K562 (cell line): Measurements from ENCODE around the gene SLC2A10.

Experiments used
- EP400 ChIP-seq: fragments of 450-650 bp; IDR thresholded peaks from 2 replicates; pipeline ENCODE4 v1.6.1; 2017; ENCODE audit warnings: antibody characterized with exemption, mild to moderate bottlenecking, moderate library complexity
- POLR2AphosphoS5 ChIP-seq: IDR thresholded peaks from 2 replicates; pipeline ENCODE4 v1.6.1; 2011; ENCODE audit warnings: mild to moderate bottlenecking, low read depth, low read length, moderate library complexity; ENCODE audit not compliant: control insufficient read depth, insufficient read depth
- U2AF2 ChIP-seq: fragments of 200-400 bp; formaldehyde crosslinking; optimal IDR thresholded peaks from 2 replicates; pipeline ENCODE3; 2017; ENCODE audit warnings: low read depth, mild to moderate bottlenecking, low read length
- ZEB2 ChIP-seq: fragments of 450-650 bp; IDR thresholded peaks from 2 replicates; pipeline ENCODE4 v1.6.1; 2016
- ZNF3 ChIP-seq: fragments of 250-450 bp; sonication (Bioruptor Pico); IDR thresholded peaks from 2 replicates; pipeline ENCODE4 v1.5.0; 2021; ENCODE audit warnings: mild to moderate bottlenecking, moderate library complexity
- TF ChIP-seq, protein P1 (sequence below), 2 experiments: fragments of 450-650 bp; formaldehyde crosslinking in 1 of 2; IDR thresholded peaks; 2 replicates each; pipeline versions ENCODE4 v1.4.0 to v1.6.1; 2014 to 2020; ENCODE audit warnings: mild to moderate bottlenecking in 2 of 2, borderline replicate concordance in 1 of 2, low read depth in 1 of 2
- TF ChIP-seq, protein P2 (sequence below): sonication (generic); formaldehyde crosslinking; IDR thresholded peaks from 2 replicates; pipeline ENCODE4 v1.8.1; 2023; ENCODE audit warnings: mild to moderate bottlenecking, missing genetic modification reagents
- TF ChIP-seq, protein P3 (sequence below): sonication (generic); formaldehyde crosslinking; IDR thresholded peaks from 2 replicates; pipeline ENCODE4 v1.8.0; 2022; ENCODE audit warnings: mild to moderate bottlenecking, low read depth, missing genetic modification reagents

DNA sequence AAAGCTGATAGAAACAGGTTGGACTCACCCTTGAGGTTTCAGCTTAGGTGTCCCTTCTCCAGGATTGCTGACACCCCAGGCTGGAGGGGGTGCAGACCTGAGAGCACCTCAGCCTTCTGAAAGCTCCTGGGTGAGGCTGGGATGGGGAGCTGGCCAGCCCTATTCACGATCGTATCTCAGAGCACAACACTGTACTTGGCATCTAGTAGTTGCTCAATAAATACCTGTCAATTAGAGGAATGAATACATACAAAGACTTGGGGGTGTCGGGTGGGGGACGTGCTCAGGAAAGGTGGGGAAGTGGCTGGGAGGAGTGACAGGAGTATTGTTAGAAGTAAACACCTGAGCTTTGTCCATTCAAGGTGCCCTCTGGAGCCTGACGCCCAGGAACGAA is 61.7 kb downstream of the SLC2A10 start:
- TF ChIP-seq U2AF2 (no peak), ZEB2 (no peak), EP400 (no peak), ZNF3 (CRISPR knock-in tag) (no peak), POLR2AphosphoS5 (no peak)
- TF ChIP-seq, protein P1, sequence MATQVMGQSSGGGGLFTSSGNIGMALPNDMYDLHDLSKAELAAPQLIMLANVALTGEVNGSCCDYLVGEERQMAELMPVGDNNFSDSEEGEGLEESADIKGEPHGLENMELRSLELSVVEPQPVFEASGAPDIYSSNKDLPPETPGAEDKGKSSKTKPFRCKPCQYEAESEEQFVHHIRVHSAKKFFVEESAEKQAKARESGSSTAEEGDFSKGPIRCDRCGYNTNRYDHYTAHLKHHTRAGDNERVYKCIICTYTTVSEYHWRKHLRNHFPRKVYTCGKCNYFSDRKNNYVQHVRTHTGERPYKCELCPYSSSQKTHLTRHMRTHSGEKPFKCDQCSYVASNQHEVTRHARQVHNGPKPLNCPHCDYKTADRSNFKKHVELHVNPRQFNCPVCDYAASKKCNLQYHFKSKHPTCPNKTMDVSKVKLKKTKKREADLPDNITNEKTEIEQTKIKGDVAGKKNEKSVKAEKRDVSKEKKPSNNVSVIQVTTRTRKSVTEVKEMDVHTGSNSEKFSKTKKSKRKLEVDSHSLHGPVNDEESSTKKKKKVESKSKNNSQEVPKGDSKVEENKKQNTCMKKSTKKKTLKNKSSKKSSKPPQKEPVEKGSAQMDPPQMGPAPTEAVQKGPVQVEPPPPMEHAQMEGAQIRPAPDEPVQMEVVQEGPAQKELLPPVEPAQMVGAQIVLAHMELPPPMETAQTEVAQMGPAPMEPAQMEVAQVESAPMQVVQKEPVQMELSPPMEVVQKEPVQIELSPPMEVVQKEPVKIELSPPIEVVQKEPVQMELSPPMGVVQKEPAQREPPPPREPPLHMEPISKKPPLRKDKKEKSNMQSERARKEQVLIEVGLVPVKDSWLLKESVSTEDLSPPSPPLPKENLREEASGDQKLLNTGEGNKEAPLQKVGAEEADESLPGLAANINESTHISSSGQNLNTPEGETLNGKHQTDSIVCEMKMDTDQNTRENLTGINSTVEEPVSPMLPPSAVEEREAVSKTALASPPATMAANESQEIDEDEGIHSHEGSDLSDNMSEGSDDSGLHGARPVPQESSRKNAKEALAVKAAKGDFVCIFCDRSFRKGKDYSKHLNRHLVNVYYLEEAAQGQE (IDR thresholded peaks at IDR 0.05; ENCODE audit: borderline replicate concordance), result no peak
- TF ChIP-seq, protein P1 (CRISPR knock-in tag; IDR thresholded peaks at IDR 0.05; ENCODE audit: low read depth), result no peak
- TF ChIP-seq, protein P2, sequence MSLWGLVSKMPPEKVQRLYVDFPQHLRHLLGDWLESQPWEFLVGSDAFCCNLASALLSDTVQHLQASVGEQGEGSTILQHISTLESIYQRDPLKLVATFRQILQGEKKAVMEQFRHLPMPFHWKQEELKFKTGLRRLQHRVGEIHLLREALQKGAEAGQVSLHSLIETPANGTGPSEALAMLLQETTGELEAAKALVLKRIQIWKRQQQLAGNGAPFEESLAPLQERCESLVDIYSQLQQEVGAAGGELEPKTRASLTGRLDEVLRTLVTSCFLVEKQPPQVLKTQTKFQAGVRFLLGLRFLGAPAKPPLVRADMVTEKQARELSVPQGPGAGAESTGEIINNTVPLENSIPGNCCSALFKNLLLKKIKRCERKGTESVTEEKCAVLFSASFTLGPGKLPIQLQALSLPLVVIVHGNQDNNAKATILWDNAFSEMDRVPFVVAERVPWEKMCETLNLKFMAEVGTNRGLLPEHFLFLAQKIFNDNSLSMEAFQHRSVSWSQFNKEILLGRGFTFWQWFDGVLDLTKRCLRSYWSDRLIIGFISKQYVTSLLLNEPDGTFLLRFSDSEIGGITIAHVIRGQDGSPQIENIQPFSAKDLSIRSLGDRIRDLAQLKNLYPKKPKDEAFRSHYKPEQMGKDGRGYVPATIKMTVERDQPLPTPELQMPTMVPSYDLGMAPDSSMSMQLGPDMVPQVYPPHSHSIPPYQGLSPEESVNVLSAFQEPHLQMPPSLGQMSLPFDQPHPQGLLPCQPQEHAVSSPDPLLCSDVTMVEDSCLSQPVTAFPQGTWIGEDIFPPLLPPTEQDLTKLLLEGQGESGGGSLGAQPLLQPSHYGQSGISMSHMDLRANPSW, result no peak
- TF ChIP-seq, protein P3, sequence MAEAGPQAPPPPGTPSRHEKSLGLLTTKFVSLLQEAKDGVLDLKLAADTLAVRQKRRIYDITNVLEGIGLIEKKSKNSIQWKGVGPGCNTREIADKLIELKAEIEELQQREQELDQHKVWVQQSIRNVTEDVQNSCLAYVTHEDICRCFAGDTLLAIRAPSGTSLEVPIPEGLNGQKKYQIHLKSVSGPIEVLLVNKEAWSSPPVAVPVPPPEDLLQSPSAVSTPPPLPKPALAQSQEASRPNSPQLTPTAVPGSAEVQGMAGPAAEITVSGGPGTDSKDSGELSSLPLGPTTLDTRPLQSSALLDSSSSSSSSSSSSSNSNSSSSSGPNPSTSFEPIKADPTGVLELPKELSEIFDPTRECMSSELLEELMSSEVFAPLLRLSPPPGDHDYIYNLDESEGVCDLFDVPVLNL (CRISPR knock-in tag), result no peak
